ENCODE results near the gene DIPK1C. TPM values are rescaled to one million over a fixed set of nuclear protein-coding genes. Genes with fewer than 3 reads are reported as not detected.

The DIPK1C gene
- total RNA-seq, 1 donor from 2014 or later: not detected

DNA sequence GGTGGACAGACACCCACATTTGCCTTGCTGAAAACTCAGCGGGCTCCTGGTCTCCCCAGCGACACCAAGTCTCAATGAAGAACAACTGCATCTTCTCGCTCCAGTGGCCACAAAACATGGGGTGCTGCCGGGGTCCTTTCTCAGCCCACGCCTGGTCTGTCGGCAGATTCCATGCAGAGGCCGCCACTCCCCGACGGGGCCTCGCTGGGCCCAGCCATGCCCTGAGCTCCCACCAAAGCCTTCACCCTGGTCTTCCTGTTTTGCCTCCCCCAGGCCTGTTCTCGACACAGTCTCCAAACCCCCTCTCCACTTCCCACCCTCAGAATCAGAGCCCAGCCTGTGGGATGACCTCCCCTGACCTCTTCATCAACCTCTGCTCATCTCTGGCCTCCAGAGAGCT lies 31.2 kb downstream of the DIPK1C start:
- peak; percentile 24 for DNase-seq (ENCODE audit: low spot score)
- no peak for ATAC-seq

DNA sequence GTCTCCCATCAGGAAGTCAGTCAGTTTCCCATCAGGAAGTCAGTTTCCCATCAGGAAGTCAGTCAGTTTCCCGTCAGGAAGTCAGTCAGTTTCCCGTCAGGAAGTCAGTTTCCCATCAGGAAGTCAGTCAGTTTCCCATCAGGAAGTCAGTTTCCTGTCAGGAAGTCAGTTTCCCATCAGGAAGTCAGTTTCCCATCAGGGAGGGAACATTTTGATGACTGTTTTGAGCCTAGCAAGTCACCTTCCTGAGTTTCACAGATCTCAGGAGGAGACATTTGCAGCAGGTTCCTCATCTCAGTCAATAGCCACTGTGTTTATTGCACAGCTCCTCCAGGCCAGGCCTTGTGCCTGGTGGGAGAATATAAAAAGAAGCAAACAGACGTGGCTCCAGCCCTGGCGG lies 31.9 kb downstream of the DIPK1C start:
- ATAC-seq (no peak), DNase-seq (ENCODE audit: low spot score) (no peak)

DNA sequence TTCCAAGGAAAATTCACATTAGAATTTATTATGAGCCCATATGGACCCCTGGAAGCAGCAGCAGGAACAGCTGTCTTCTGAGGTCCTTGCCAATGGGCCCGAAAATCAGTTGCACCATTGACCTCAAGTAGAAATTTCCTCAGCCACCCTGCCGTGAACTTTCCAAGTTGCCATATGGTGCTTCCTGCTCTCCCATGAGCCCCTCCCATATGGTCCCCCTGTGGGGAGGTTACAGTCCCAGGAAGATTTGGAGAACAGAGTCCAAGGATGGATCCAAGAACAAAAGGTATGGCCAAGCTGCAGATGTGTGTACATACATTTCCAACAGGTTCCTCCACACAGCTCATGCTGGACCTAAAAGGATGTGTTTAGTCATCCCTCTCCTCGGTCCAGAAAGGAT lies 34.6 kb downstream of the DIPK1C start:
- ATAC-seq: no peak
- no peak for DNase-seq (ENCODE audit: low spot score)

DNA sequence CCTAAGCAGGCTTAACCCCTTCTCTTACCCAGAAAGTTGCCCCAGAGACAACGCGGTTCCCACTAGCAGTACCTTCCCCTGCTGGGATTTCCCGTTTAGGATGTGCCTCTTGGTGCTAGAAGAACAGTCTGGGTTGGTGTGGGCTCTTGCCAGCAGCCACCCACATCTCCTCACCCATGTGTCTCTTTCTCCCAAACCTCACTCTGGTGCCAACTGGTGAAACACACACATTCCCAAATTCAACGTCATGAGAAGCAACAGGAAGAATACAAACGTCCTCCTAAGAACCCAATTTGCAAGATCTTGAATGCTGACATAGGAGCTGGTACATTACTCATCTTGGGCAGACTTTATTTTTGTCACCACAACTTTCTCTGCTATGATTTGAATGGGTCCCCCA lies 36.2 kb downstream of the DIPK1C start:
- ATAC-seq (no peak), DNase-seq (ENCODE audit: low spot score) (no peak)

DNA sequence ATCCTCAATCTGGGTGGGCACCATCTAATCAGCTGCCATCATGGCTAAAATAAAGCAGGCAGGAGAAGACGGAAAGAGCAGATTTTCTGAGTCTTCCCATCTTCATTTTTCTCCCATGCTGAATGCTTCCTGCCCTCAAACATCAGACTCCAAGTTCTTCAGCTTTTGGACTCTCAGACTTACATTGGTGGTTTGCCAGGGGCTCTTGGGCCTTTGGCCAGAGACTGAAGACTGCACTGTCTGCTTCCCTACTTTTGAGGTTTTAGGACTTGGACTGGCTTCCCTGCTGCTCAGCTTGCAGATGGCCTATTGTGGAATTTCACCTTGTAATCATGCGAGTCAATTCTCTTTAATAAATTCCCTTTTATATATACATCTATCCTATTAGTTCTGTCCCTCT lies 36.6 kb downstream of the DIPK1C start:
- ATAC-seq: no peak
- DNase-seq (ENCODE audit: low spot score): no peak

DNA sequence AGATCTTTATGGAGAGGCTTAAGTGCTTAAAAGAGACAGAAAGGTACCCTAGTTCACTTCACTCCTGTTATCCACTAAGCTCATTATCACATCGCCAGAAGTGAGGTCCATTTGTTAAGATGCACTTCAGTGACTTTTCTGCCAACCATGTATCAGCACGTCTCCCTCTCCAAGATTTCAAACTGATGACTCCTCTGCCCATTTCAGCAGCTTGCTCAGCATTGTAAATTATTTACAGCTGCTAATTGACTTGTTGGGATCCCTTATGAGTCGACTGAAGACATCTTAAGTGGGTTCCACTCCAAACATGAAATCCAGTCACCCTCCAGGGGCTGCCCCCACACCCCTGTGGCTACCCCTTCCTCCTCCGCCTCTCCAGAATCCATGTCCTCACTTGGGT lies 37.3 kb downstream of the DIPK1C start:
- DNase-seq (ENCODE audit: low spot score) (no peak), ATAC-seq (no peak)

DNA sequence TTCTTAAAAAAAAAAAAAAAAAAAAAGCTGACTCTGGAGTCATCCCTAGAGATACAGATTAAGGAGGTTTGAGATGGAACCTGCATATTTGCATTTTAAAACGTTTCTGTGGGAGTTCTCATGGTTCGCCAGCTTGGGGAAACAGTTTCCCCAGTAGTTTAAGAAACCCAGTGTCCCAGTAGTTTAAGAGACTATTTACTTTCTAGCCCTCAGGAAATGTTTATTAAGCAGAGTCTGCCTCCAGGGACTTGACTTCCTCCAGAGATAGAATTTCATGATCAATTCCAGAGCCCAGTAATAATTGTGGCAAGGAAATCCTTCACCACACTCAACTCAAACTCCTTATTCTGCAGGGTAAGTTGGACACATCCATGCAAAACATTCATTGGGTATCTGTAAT lies 39.1 kb downstream of the DIPK1C start:
- DNase-seq (ENCODE audit: low spot score): no peak
- ATAC-seq: no peak

DNA sequence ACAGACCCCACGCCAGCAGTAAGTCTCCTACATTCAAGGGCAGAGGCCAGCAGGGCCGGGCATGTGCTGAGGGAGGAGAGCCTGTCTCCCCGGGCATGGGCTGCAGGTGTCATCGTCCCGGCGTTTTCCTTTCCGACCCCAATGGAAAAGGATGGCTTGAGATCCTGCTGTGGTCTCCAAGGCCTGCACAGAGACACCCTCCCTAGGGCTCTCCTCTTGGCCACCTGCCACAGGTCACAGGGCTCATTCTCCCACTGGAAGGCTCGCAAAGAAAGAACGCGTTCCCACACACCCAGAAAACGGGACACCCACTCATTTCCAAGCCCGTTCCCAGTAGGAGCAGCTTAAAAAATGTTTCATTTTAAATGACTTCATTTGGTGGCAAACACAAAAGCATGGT lies 41.0 kb downstream of the DIPK1C start:
- DNase-seq (ENCODE audit: low spot score): no peak

DNA sequence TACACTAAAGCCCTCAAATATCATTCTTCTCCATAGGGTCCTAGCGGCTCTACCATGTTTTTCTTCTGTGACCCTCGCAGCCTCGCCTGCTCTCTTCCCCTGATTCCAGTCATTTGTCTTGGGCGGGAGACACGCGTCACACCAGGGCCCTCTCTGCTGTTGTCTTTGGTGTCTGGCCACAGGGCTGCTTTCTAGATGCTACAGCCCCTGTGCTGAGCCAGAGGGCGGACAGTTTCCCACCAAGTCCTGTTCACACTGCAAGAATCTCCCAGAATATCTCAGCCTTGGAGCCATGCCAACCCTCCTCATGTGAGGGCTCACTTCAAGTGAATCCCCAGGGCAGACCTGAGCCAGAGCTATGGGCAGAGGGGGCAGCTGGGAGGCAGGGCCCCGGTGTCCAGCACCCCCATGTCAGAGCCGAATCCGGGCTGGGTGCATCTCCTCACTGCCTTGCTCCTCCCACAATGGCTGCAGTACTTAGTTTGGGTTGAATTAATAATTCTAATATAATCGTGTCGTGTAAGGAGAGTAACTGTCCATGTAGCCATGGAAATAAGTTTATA lies 42.1 kb downstream of the DIPK1C start:
- DNase-seq (ENCODE audit: low spot score) (peak; percentile 22), ATAC-seq (no peak)

More for the DNA sequence above, 41.0 kb downstream of the DIPK1C start:
- ATAC-seq: no peak

DNA sequence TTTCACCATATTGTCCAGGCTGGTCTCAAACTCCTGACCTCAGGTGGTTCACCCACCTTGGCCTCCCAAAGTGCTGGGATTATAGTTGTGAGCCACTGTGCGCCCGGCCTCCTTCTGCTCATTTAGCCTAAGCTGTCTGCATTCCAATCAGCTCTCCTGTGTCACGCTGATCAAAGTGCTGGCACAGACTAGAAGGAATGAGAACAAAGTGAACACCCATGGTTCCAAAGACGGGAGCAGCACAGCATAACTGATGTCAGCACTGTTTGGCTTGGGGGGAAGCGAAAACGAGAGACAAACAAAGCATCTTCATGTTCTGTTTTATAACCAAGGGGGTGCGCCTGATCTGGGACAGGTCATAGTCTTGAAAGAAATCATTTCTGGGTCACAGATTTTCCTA lies 43.3 kb downstream of the DIPK1C start:
- DNase-seq (ENCODE audit: low spot score): no peak
- no peak for ATAC-seq

DNA sequence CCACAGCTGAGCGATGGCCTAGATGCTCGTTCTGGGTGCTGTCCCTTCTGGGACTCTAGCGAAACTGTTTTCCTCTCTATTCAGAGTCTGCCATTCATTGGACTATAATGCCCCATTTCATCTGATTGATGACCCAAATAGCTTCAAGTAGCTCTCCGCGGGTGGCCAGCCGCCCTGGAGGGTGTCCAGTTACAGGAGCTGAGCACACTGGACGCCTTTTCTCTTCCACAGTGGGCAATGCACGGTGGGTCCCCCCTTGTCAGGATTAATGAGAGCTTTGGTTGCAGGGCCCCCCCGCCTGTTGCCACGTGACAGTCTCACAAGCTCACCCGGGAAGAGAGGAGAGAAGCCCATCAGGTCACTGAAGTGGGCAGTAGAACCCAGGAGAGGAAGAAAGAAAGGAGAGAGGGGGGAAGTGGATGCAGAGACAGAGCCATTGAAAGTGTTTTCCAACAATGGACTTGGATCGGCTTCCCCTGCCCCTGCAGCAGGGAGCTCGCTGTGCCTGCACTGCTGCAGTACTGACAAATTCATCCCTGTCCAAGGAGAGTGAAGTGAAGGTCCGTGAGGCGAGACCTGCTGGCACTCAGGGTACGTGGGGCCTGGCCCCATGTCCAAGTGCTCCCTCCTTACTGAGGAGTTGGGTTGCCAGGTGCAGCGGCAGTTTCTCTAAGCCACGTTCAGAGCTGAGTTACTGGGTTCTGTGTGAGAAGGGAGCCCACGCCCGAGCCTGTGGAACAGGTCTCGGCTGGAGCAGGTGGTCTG lies 44.8 kb downstream of the DIPK1C start:
- ATAC-seq (no peak), DNase-seq (ENCODE audit: low spot score) (no peak)

DNA sequence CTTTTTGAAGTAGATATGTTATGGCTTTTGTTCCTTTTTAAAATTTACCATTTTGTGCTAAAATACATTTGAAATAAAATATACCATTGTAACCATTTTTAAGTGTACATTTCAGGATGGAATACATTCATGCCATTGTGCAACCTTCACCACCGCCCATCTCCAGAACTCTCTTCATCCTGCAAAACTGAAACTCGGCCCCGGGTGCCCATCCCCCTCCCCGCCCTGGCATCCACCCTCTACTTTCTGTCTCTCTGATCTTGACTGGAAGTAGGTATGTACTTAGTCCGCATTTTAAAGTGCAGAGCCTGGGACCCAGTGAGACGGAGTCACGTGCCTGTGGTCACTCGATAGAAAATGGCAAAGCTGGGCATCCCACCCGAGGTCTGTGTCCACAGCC lies 45.6 kb downstream of the DIPK1C start:
- ATAC-seq: no peak
- no peak for DNase-seq (ENCODE audit: low spot score)

DNA sequence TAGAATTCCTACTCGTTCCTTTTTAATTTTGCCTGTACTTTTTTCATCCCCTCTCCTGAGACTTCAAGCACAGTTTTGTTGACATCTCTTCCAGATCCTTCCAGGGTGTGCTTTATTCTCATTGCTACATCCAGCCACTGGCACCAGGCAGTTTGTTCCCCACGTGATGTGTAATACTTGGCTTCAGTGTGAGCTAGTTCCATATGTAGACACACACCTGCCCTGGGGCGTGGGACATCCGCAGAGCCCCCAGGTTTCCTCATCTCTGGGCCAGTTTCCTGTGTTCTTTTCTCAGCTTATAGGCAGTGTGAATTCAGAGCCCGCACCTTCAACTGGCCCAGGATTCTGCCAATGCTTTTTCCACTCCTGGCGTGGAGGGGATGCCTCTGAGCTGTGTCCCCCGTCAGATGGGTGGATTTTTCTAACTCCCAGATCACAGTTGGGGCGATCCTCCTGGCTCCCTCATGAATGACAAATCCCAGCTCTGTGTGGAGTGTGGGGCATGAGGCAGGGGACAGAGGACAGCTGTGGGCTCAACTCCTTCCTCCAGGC lies 46.6 kb downstream of the DIPK1C start:
- DNase-seq (ENCODE audit: low spot score) (no peak), ATAC-seq (no peak)

DNA sequence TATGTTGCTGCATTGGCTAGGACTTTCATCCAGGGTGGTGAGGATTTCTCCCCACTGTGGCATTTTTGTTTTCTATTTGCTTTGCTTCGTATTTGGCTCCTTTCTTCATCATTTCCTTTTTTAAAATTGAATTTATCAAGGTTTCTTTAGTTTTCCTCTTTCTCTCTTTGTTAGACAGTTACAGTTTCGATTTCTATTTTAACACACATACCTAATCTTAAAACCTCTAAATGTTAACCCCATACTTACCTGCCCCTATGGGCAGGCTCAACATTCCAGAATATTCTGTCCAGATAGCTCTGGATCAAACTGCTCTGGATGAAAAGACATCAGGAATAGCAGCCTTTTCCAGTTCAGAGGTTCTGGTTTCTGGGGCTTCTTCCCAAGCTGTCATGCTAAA lies 49.2 kb downstream of the DIPK1C start:
- DNase-seq (ENCODE audit: low spot score) (no peak), ATAC-seq (no peak)

DNA sequence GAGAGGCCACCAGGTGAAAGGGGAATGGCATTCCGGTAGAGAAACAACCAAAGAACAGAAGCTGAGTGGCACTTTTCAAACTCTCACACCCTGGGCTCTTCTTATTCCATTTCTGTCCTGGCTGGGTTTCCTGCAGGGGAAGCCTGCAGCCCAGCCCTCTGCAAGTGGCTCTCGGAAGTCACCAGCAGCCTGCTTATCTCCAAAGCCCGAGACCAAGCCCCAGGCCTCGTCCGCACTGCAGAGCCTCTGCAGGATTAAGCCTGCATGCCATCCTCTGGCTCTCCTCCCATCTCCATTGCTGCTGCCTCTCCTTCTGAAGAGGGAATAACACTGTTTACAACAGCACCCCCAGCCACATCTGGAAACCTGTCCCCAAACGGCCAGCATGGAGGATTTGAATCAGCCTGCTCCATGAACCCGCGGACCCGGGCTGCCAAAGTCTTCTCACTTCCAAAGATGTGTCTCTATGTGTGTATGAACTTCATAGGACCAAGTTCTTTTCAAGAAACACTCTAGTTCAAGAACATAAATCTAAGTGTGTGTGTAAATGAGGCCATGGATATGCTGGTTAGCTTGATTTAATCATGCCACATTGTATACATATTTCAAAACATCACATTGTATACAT lies 54.2 kb downstream of the DIPK1C start:
- ATAC-seq (no peak), DNase-seq (ENCODE audit: low spot score) (no peak)

DNA sequence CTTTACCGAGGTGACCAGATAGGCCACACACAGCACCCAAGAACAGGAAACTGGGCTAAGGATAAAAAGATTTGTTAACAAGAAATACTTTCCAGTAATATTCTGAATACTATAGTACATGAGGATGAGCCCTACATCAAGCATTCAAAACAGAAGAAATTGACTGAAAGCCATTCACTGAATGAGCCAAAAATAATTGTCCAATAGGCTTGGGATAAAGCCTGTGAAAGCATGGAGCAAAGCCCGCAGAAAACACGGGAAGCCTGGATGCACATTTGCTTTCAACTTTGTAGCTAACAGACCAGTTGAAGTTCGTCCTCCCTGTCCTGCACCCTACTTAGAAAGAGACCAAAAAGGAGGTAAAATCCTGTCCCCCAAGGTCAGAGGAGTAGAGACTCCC lies 56.3 kb downstream of the DIPK1C start:
- no peak for ATAC-seq
- DNase-seq (ENCODE audit: low spot score): no peak

DNA sequence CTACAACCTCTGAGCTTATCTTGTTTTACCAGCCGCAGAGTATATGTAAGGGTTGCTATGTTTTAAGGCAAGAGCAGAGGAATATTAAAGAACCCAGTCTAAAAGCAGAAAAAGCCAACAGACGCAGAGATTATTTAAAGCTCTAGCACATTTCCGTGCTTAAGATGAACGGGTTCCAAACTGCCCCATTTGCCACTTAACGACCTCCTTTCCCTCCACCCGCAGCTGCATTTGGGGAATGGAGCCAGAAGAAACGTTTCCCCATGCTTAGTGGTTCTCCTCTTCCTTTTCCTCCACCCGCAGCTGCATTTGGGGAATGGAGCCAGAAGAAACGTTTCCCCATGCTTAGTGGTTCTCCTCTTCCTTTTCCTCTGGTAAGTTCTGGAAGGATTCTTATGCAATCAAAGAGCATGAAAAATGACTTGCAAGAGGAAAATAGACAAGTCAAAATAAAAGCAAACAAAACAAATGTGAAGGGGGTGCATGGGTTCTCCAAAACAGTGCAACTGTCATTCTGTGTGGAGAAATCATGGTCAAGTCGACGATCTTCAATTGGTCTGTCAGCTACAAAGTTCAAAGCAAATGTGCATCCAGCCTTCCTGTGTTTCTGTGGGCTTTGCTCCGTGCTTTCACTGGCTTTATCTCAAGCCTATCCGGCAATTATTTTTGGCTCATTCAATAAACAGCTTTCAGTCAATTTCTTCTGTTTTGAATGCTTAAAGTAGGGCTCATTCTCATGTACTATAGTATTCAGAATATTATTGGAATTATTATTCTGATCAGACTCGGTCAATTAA lies 57.8 kb downstream of the DIPK1C start:
- ATAC-seq: no peak
- DNase-seq (ENCODE audit: low spot score): no peak

DNA sequence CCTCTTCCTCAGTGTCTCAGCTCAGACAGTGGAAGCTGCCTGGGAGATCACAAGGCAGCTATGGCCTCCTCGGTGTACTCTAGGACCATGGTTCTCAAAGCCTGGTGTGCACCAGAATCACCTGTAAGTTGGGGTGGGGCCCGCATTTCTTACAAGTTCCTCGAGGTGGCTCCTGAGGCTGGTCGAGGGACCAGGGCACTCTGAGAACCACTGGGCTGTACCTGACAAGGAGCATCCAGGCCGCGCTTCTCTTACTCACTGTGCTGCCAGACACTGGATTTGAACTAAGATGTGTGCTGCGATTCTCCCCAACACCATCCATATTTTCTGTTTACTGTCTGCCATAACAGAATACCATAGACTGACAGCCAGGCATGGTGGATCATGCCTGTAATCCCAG lies 59.5 kb downstream of the DIPK1C start:
- no peak for ATAC-seq
- no peak for DNase-seq (ENCODE audit: low spot score)

DNA sequence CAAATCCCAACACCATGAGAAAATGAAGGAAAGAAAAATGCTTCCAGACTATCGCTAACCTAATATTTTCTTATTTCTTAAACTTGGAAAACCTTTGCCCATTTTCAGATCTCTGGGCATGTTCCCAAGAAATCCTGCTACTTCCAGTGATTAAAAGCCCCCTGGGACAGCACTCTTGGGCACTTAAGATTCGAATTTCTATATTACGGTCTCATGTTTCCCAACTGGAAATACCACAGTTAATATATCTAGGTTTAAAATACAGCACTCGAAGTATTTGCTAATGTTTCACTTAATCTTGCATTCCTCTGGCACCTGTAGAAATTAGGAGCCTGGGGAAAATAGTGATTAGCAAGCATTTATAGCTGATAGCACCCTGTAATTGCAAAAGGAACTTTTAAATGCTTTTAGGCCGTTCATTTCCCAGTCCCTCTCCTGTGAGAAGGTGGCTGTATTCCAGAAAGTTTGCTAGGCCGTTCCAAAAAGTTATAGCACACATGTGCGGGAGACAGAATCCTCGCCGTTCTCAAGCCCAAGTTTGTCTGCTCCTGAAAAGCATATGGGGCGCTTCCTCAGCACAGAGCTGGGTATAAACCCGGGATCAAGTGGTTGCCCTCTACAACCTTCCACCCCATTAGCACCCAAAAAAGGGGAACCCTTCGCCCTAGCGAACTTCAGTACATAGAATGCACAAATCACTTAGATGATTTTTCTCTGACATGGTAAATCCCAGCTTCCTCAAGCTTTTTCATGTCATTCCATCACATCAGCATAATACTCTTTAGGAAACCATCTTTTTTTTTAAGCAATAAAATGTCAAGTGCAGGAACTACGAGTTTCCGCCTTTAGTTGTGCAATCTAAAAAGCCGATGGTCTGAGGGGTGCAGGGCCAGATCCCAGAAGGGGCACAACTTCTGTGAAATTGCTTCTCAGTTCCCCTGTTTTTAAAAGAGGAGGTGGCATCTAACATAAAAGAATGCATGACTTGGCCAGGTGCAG lies 60.6 kb downstream of the DIPK1C start:
- DNase-seq (ENCODE audit: low spot score) (no peak), ATAC-seq (no peak)

DNA sequence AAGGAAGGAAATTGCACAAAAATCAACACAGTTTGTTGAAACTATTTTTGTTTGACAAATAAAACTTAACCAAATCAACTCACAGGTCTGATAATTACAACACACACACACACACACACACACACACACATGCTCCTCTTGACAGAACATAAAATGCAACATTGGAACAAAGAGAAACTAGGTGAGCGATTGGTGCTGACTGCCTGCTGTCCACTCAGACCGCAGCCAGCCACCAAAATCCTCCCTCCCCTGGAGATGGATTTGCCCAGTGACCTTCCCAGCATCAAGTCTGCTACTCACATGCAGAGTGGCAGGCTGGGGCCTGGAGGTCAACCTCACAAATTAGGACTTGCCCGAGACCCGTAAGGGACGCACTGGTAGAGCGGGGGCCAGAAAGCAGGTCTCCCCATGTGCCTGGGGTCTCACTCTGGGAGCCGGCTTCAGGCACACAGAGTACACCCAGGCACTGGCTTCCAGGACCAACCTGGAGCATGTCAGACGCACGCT lies 61.4 kb downstream of the DIPK1C start:
- ATAC-seq: peak; percentile 87

More for the DNA sequence above, 61.4 kb downstream of the DIPK1C start:
- peak; percentile 69 for DNase-seq (ENCODE audit: low spot score)

Measured in left lobe of liver (tissue), 2 donors.